OCI-LY7 (cell line): ENCODE results near the gene DKK1.

Experiments used
- EZH2phosphoT487 ChIP-seq: fragments of 200-600 bp; sonication (generic); IDR thresholded peaks from 2 replicates; pipeline ENCODE4 v1.6.1; 2018; ENCODE audit warnings: low read depth, borderline replicate concordance, mild to moderate bottlenecking, mixed run types, antibody characterized with exemption, low read length, moderate library complexity, mixed read lengths
- TF ChIP-seq, protein P1 (sequence below): fragments of 200-600 bp; sonication (generic); conservative IDR thresholded peaks from 2 replicates; pipeline ENCODE4 v1.5.1; 2014; ENCODE audit warnings: mild to moderate bottlenecking, antibody characterized with exemption, low read length, moderate library complexity, mixed read lengths

DNA sequence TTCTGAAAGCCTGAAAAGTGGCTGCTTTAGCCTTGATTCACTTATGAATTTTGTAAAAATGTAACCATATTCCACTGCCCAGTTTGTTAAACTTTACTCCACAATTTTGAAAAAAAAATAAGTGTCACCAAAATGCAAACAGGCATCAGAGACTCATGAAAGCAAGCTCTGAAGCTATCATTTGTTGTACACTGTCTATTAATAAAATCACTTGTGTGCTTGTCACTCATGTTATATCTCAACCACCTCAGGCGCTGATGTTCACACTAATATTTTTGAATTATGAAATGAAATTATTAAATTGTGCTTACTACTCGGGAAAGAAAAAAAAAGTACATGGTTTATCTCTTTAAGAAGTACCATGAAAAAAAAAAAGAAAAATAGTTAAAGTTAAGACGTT lies 34.5 kb upstream of the DKK1 start:
- TF ChIP-seq, protein P1, sequence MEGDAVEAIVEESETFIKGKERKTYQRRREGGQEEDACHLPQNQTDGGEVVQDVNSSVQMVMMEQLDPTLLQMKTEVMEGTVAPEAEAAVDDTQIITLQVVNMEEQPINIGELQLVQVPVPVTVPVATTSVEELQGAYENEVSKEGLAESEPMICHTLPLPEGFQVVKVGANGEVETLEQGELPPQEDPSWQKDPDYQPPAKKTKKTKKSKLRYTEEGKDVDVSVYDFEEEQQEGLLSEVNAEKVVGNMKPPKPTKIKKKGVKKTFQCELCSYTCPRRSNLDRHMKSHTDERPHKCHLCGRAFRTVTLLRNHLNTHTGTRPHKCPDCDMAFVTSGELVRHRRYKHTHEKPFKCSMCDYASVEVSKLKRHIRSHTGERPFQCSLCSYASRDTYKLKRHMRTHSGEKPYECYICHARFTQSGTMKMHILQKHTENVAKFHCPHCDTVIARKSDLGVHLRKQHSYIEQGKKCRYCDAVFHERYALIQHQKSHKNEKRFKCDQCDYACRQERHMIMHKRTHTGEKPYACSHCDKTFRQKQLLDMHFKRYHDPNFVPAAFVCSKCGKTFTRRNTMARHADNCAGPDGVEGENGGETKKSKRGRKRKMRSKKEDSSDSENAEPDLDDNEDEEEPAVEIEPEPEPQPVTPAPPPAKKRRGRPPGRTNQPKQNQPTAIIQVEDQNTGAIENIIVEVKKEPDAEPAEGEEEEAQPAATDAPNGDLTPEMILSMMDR: no peak
- no peak for TF ChIP-seq EZH2phosphoT487
